Measurements from ENCODE around the gene PITPNM2. TPM values are rescaled to one million over a fixed set of nuclear protein-coding genes. Genes with fewer than 3 reads are reported as not detected.

PITPNM2 gene
- total and polyA plus RNA-seq, 9 donors = 11.1 to 71.8 (median 31.0) TPM

Other genes starting within 250 kb of the PITPNM2 start
- gene ABCB9, start 184.6 kb downstream of the PITPNM2 start, total RNA-seq = 10 to 100 TPM in 2 of 7 donors, 1 to 10 TPM in 5; 4.1 to 14.3 (median 6.9) TPM
- 1 to 10 TPM; 1.7 to 3.4 TPM for gene ABCB9, start 184.6 kb downstream of the PITPNM2 start, polyA plus RNA-seq
- gene OGFOD2, start 175.8 kb downstream of the PITPNM2 start, total RNA-seq = 10 to 100 TPM; 10.6 to 17.6 (median 16.8) TPM
- gene OGFOD2, start 175.8 kb downstream of the PITPNM2 start, polyA plus RNA-seq = 10 to 100 TPM in 1 of 2 donors, 1 to 10 TPM in 1; 1.4 to 17.1 TPM
- 100 to 1,000 TPM; 158 to 216 (median 192) TPM for gene ARL6IP4, start 170.4 kb downstream of the PITPNM2 start, total RNA-seq
- gene ARL6IP4, start 170.4 kb downstream of the PITPNM2 start, polyA plus RNA-seq = 100 to 1,000 TPM in 1 of 2 donors, 10 to 100 TPM in 1; 65.4 to 313 TPM
- 10 to 100 TPM; 14.2 to 28.4 (median 21.9) TPM for gene MPHOSPH9, start 82.1 kb upstream of the PITPNM2 start, total RNA-seq
- gene MPHOSPH9, start 82.1 kb upstream of the PITPNM2 start, polyA plus RNA-seq = 1 to 10 TPM; 4.2 to 8.7 TPM
- gene MTRFR, start 82.3 kb upstream of the PITPNM2 start, total RNA-seq = 10 to 100 TPM; 13.4 to 21.2 (median 17.3) TPM
- gene MTRFR, start 82.3 kb upstream of the PITPNM2 start, polyA plus RNA-seq = 10 to 100 TPM; 17.5 to 20.0 TPM
- gene CDK2AP1, start 120.8 kb upstream of the PITPNM2 start, total RNA-seq = 10 to 100 TPM; 34.5 to 93.1 (median 69.0) TPM
- gene CDK2AP1, start 120.8 kb upstream of the PITPNM2 start, polyA plus RNA-seq = 100 to 1,000 TPM in 1 of 2 donors, 10 to 100 TPM in 1; 71.1 to 144 TPM
- 10 to 100 TPM; 13.7 to 34.0 (median 27.2) TPM for gene SBNO1, start 213.8 kb upstream of the PITPNM2 start, total RNA-seq
- 10 to 100 TPM in 1 of 2 donors, 1 to 10 TPM in 1; 5.7 to 12.5 TPM for gene SBNO1, start 213.8 kb upstream of the PITPNM2 start, polyA plus RNA-seq
- gene KMT5A, start 233.0 kb upstream of the PITPNM2 start, total RNA-seq = 10 to 100 TPM; 14.4 to 31.0 (median 22.6) TPM
- 10 to 100 TPM; 21.6 to 47.9 TPM for gene KMT5A, start 233.0 kb upstream of the PITPNM2 start, polyA plus RNA-seq